Mesendoderm (in vitro differentiated cells): Measurements from ENCODE around the gene SLC16A9.

Experiments used
- DNase-seq: peaks from one replicate; pipeline ENCODE4 v3.0.0; 2013
- H2AK5ac ChIP-seq: 2 replicates; pipeline ENCODE4 v1.6.1; 2013; ENCODE audit warnings: low read length, inconsistent platforms
- H2BK120ac ChIP-seq: 2 replicates; pipeline ENCODE4 v1.6.1; 2013; ENCODE audit warnings: low read depth, mild to moderate bottlenecking, low read length, moderate library complexity, mixed read lengths
- H2BK15ac ChIP-seq: replicated peaks from 2 replicates; pipeline ENCODE4 v1.6.1; 2013; ENCODE audit warnings: low read depth, mild to moderate bottlenecking, moderate library complexity
- H2BK5ac ChIP-seq: 2 replicates; pipeline ENCODE4 v1.6.1; 2013; ENCODE audit warnings: low read length, inconsistent platforms
- H3K18ac ChIP-seq: 2 replicates; pipeline ENCODE4 v1.6.1; 2013; ENCODE audit warnings: mild to moderate bottlenecking, low read length, mixed read lengths
- H3K23ac ChIP-seq: one replicate; pipeline ENCODE4 v1.6.1; 2013; ENCODE audit warnings: low read length
- H3K27ac ChIP-seq: 2 replicates; pipeline ENCODE4 v1.5.1; 2013; ENCODE audit warnings: low read depth, mild to moderate bottlenecking, inconsistent platforms, low read length, moderate library complexity
- H3K27me3 ChIP-seq: 2 replicates; pipeline ENCODE4 v1.6.1; 2013; ENCODE audit warnings: low read length, control low read depth, mild to moderate bottlenecking, inconsistent platforms; ENCODE audit not compliant: insufficient read depth, poor library complexity
- H3K36me3 ChIP-seq: 2 replicates; pipeline ENCODE4 v1.6.1; 2013; ENCODE audit warnings: low read length, inconsistent platforms; ENCODE audit not compliant: control insufficient read depth, insufficient read depth
- H3K4ac ChIP-seq: one replicate; pipeline ENCODE4 v1.6.1; 2013; ENCODE audit warnings: low read depth, mild to moderate bottlenecking, low read length, moderate library complexity
- H3K4me1 ChIP-seq: 2 replicates; pipeline ENCODE4 v1.6.1; 2013; ENCODE audit warnings: low read depth, low read length, inconsistent platforms; ENCODE audit not compliant: control insufficient read depth
- H3K4me2 ChIP-seq: 2 replicates; pipeline ENCODE4 v1.6.1; 2013; ENCODE audit warnings: low read length
- H3K4me3 ChIP-seq: 2 replicates; pipeline ENCODE4 v1.5.1; 2013; ENCODE audit warnings: mild to moderate bottlenecking, low read length
- H3K56ac ChIP-seq: one replicate; pipeline ENCODE4 v1.6.1; 2013; ENCODE audit warnings: low read length
- H3K79me1 ChIP-seq: 2 replicates; pipeline ENCODE4 v1.6.1; 2013; ENCODE audit warnings: low read length, inconsistent platforms
- H3K79me2 ChIP-seq: 2 replicates; pipeline ENCODE4 v1.6.1; 2013; ENCODE audit warnings: mild to moderate bottlenecking, low read length; ENCODE audit not compliant: control insufficient read depth, insufficient read depth
- H3K9ac ChIP-seq: 2 replicates; pipeline ENCODE4 v1.6.1; 2013; ENCODE audit warnings: low read length, inconsistent platforms
- H4K5ac ChIP-seq: one replicate; pipeline ENCODE4 v1.6.1; 2013; ENCODE audit warnings: low read length
- H4K8ac ChIP-seq: one replicate; pipeline ENCODE4 v1.6.1; 2013; ENCODE audit warnings: low read depth, mild to moderate bottlenecking, control low read depth, low read length, moderate library complexity
- WGBS: extraction: QIAGEN DNeasy Blood & Tissue Kit; methylation state at CpG from one replicate; pipeline ENCODE4 v1.1.7; 2013; ENCODE audit warnings: low lambda C conversion rate, missing lambda C conversion rate; ENCODE audit not compliant: insufficient coverage; ENCODE audit errors: extremely low coverage; 5-methylcytosine and 5-hydroxymethylcytosine counted together

SLC16A9 gene

DNA sequence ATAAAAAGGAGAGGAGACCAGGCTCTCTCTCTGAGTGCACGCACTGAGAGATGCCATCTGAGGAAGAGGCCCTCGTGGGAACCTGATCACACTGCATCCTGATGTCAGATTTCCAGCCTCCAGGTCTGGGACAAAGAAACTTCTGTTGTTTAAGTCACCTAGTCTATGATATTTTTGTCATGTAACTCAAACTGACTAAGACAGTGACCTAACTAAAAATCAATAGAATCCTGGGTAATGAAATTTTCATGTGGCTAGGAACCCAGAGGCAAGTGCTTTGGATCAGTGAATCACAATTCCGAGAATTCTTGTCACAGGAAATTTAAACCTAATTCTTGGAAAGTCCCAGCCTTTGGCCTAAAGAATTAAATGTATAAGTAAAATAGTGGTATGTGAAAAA is 107.7 kb downstream of the SLC16A9 start:
- no peak overlapping the region for H3K27ac ChIP-seq
- H3K4me2 ChIP-seq: no peak overlapping the region

More for the DNA sequence above, 107.7 kb downstream of the SLC16A9 start:
- H3K23ac ChIP-seq: no peak overlapping the region
- no peak overlapping the region for H3K4me3 ChIP-seq
- no peaks in the 10 kb centered on the region for H3K79me1 ChIP-seq
- no peak overlapping the region for H3K4ac ChIP-seq
- no peak overlapping the region for H3K18ac ChIP-seq
- H2BK5ac ChIP-seq: no peak overlapping the region
- no peaks in the 10 kb centered on the region for H3K79me2 ChIP-seq
- H2BK120ac ChIP-seq: no peak overlapping the region
- WGBS: no CpG with 5 or more reads among the region's 3 CpGs
- no peak overlapping the region for H4K8ac ChIP-seq
- H3K27me3 ChIP-seq: no peaks in the 10 kb centered on the region
- H2BK15ac ChIP-seq: no peak overlapping the region
- no peaks in the 10 kb centered on the region for H3K36me3 ChIP-seq
- H3K9ac ChIP-seq: no peak overlapping the region
- DNase-seq: no peak
- H2AK5ac ChIP-seq: no peak overlapping the region
- no peak overlapping the region for H4K5ac ChIP-seq
- H3K4me1 ChIP-seq: no peaks in the 10 kb centered on the region
- H3K56ac ChIP-seq: no peak overlapping the region
